Measurements from ENCODE around the gene SOX6.

Gene SOX6

DNA sequence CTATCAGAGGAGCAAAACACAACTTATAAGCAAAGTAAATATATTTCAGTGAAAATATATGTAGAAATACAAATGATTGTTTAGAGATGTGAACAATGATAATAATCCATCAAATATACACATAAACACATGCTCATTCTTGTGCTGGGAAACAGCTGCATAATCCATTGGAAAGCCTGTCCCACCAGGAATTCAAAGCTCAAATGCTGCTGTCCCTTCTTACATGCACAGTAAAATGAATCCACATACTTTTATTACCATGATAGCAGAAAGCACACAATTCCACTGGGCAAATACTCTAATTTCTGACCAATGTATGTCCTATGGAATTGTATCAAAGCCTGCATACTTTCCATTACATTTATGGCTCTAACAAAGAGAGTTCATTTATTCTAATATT is 44.5 kb downstream of the SOX6 start:
- Histone ChIP-seq H3F3A (ENCODE audit: insufficient read depth, low read length) (no peaks in the 10 kb centered on the region), H4K20me1 (ENCODE audit: insufficient read depth, low read length) (no peaks in the 10 kb centered on the region), H3K9ac (ENCODE audit: low read length) (no peak overlapping the region), H3K4me1 (ENCODE audit: insufficient read depth, low read length, severe bottlenecking) (no peaks in the 10 kb centered on the region), H2AFZ (ENCODE audit: low read length) (no peak overlapping the region), H3K9me2 (ENCODE audit: low read depth, low read length) (no peaks in the 10 kb centered on the region), H3K27me3 (ENCODE audit: insufficient read depth, low read length) (no peaks in the 10 kb centered on the region), H3K9me3 (ENCODE audit: low read length) (no peaks in the 10 kb centered on the region), H3K36me3 (ENCODE audit: insufficient read depth, low read length) (no peaks in the 10 kb centered on the region), H3K4me3 (ENCODE audit: low read depth, low read length, poor library complexity, severe bottlenecking) (no peak overlapping the region), H3K4me2 (ENCODE audit: low read length) (no peak overlapping the region), H3K79me2 (ENCODE audit: insufficient read depth, low read length) (no peaks in the 10 kb centered on the region), H3K27ac (ENCODE audit: low read depth, low read length, poor library complexity, severe bottlenecking) (no peak overlapping the region)
- TF ChIP-seq CTCF (IDR thresholded peaks at IDR 0.05; ENCODE audit: low read length): no peak
- no peak for TF ChIP-seq EZH2 (IDR thresholded peaks at IDR 0.05; ENCODE audit: borderline replicate concordance, low read length)

GRCh38 chr11:16310943-16311342 is 45.4 kb downstream of the SOX6 start:
- no peak overlapping the region for H3K9ac ChIP-seq (ENCODE audit: low read length)
- H4K20me1 ChIP-seq (ENCODE audit: insufficient read depth, low read length): no peaks in the 10 kb centered on the region
- H3K27me3 ChIP-seq (ENCODE audit: insufficient read depth, low read length): no peaks in the 10 kb centered on the region
- H3K4me1 ChIP-seq (ENCODE audit: insufficient read depth, low read length, severe bottlenecking): no peaks in the 10 kb centered on the region
- TF ChIP-seq EZH2 (IDR thresholded peaks at IDR 0.05; ENCODE audit: borderline replicate concordance, low read length): no peak
- no peak for TF ChIP-seq CTCF (IDR thresholded peaks at IDR 0.05; ENCODE audit: low read length)
- H3K79me2 ChIP-seq (ENCODE audit: insufficient read depth, low read length): no peaks in the 10 kb centered on the region
- no peak overlapping the region for H3K4me2 ChIP-seq (ENCODE audit: low read length)
- H3F3A ChIP-seq (ENCODE audit: insufficient read depth, low read length): no peaks in the 10 kb centered on the region
- no peak overlapping the region for H2AFZ ChIP-seq (ENCODE audit: low read length)
- H3K4me3 ChIP-seq (ENCODE audit: low read depth, low read length, poor library complexity, severe bottlenecking): no peak overlapping the region
- H3K9me3 ChIP-seq (ENCODE audit: low read length): no peaks in the 10 kb centered on the region
- no peaks in the 10 kb centered on the region for H3K36me3 ChIP-seq (ENCODE audit: insufficient read depth, low read length)
- no peaks in the 10 kb centered on the region for H3K9me2 ChIP-seq (ENCODE audit: low read depth, low read length)
- no peak overlapping the region for H3K27ac ChIP-seq (ENCODE audit: low read depth, low read length, poor library complexity, severe bottlenecking)

- Histone ChIP-seq H3F3A (ENCODE audit: insufficient read depth, low read length) (no peaks in the 10 kb centered on the region), H2AFZ (ENCODE audit: low read length) (no peak overlapping the region), H4K20me1 (ENCODE audit: insufficient read depth, low read length) (no peaks in the 10 kb centered on the region)
These were observed 47.1 kb downstream of the SOX6 start for GRCh38 chr11:16309226-16309625.

More at GRCh38 chr11:16309226-16309625, 47.1 kb downstream of the SOX6 start:
- Histone ChIP-seq H3K9me3 (ENCODE audit: low read length) (no peaks in the 10 kb centered on the region), H3K36me3 (ENCODE audit: insufficient read depth, low read length) (no peaks in the 10 kb centered on the region), H3K9ac (ENCODE audit: low read length) (no peak overlapping the region), H3K4me3 (ENCODE audit: low read depth, low read length, poor library complexity, severe bottlenecking) (no peak overlapping the region), H3K9me2 (ENCODE audit: low read depth, low read length) (no peaks in the 10 kb centered on the region), H3K4me2 (ENCODE audit: low read length) (no peak overlapping the region), H3K4me1 (ENCODE audit: insufficient read depth, low read length, severe bottlenecking) (no peaks in the 10 kb centered on the region), H3K27ac (ENCODE audit: low read depth, low read length, poor library complexity, severe bottlenecking) (no peak overlapping the region), H3K79me2 (ENCODE audit: insufficient read depth, low read length) (no peaks in the 10 kb centered on the region), H3K27me3 (ENCODE audit: insufficient read depth, low read length) (no peaks in the 10 kb centered on the region)
- TF ChIP-seq EZH2 (IDR thresholded peaks at IDR 0.05; ENCODE audit: borderline replicate concordance, low read length) (no peak), CTCF (IDR thresholded peaks at IDR 0.05; ENCODE audit: low read length) (no peak)
